ENCODE data around the gene RANGAP1. TPM values are rescaled to one million over a fixed set of nuclear protein-coding genes. Genes with fewer than 3 reads are reported as not detected.
A peak's percentile ranks its signal among the peaks of the same experiment; 100 is the strongest.

Gene RANGAP1
- total RNA-seq, 4 donors from 2014 or later: 112 to 120 (median 114) TPM

GRCh38 chr22:41238570-41239442 is 47.2 kb downstream of the RANGAP1 start:
- Histone ChIP-seq H3K27me3 (no peaks in the 10 kb centered on the region), H3K27ac (peak overlapping the region; percentile 66), H3K4me3 (peak overlapping the region; percentile 69), H3K4me1 (peaks cover 30% of the 10 kb centered on the region), H3K9me3 (no peaks in the 10 kb centered on the region), H3K36me3 (no peaks in the 10 kb centered on the region)
- DNase-seq (ENCODE audit: low spot score in 2 of 2): no peak
- WGBS: 72% methylated on average over 23 of the region's 32 CpGs
- TF ChIP-seq EP300 (IDR thresholded peaks at IDR 0.05): no peak
- TF ChIP-seq POLR2A (IDR thresholded peaks at IDR 0.05): no peak
- TF ChIP-seq, protein P1, sequence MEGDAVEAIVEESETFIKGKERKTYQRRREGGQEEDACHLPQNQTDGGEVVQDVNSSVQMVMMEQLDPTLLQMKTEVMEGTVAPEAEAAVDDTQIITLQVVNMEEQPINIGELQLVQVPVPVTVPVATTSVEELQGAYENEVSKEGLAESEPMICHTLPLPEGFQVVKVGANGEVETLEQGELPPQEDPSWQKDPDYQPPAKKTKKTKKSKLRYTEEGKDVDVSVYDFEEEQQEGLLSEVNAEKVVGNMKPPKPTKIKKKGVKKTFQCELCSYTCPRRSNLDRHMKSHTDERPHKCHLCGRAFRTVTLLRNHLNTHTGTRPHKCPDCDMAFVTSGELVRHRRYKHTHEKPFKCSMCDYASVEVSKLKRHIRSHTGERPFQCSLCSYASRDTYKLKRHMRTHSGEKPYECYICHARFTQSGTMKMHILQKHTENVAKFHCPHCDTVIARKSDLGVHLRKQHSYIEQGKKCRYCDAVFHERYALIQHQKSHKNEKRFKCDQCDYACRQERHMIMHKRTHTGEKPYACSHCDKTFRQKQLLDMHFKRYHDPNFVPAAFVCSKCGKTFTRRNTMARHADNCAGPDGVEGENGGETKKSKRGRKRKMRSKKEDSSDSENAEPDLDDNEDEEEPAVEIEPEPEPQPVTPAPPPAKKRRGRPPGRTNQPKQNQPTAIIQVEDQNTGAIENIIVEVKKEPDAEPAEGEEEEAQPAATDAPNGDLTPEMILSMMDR (IDR thresholded peaks at IDR 0.05): no peak
- TF ChIP-seq POLR2AphosphoS5 (IDR thresholded peaks at IDR 0.05): no peak

GRCh38 chr22:41237707-41238569 is 48.0 kb downstream of the RANGAP1 start:
- Histone ChIP-seq H3K27me3 (no peaks in the 10 kb centered on the region), H3K36me3 (no peaks in the 10 kb centered on the region), H3K4me1 (peaks cover 30% of the 10 kb centered on the region), H3K9me3 (no peaks in the 10 kb centered on the region), H3K4me3 (peak overlapping the region; percentile 69), H3K27ac (peak overlapping the region; percentile 66)
- WGBS: under 1% methylated on average over 45 of the region's 97 CpGs
- DNase-seq (ENCODE audit: low spot score in 2 of 2): peak in 1 of 2 donors; percentile 86
- no peak for TF ChIP-seq POLR2A (IDR thresholded peaks at IDR 0.05)
- TF ChIP-seq EP300 (IDR thresholded peaks at IDR 0.05): no peak
- TF ChIP-seq, protein P1 (IDR thresholded peaks at IDR 0.05): peak in 1 of 2 donors; percentile 64

DNA sequence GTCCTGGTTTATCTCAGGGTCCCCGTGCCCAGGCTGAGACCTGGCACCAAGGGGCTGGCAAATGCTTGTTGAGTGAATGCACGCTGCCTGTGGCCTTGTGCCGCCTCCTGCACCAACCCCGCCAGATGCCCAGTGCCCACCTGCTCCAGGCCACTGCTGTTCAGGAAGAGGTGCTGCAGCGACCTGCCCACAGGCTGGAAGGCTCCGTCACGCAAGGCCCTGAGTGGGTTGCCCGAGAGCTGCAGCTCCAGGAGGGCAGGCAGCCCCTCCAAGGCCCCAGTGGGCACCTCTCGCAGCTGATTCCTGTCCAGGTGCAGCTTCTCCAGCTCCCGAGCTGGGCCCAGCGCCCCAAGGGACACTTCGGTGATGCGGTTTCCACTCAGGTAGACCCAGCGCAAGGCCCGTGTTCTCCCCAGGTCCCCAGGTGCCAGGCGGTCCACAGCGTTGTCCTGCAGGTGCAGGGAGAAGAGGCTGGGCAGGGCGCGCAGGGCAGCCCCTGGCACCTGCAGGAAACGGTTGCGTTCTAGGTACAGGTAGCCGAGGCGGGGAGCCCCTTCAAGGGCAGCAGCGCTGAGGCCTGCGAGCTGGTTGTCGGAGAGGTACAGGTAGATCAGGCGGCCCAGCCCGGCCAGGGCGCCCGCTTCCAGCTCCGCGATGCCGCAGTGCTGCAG is 48.8 kb downstream of the RANGAP1 start:
- Histone ChIP-seq H3K4me3 (peak overlapping the region; percentile 69), H3K27ac (peak overlapping the region; percentile 66), H3K36me3 (no peaks in the 10 kb centered on the region), H3K4me1 (peaks cover 30% of the 10 kb centered on the region), H3K27me3 (no peaks in the 10 kb centered on the region), H3K9me3 (no peaks in the 10 kb centered on the region)
- TF ChIP-seq, protein P1 (IDR thresholded peaks at IDR 0.05): no peak
- DNase-seq (ENCODE audit: low spot score in 2 of 2): no peak
- 25% methylated on average over 8 of the region's 33 CpGs for WGBS

- WGBS: 89% methylated on average over 16 of the region's 19 CpGs
- H3K4me3 ChIP-seq: no peak overlapping the region
- peaks cover 30% of the 10 kb centered on the region for H3K4me1 ChIP-seq
These were observed 50.9 kb downstream of the RANGAP1 start for GRCh38 chr22:41234815-41235695.

More at GRCh38 chr22:41234815-41235695, 50.9 kb downstream of the RANGAP1 start:
- Histone ChIP-seq H3K27me3 (no peaks in the 10 kb centered on the region), H3K27ac (no peak overlapping the region), H3K36me3 (peaks cover 13% of the 10 kb centered on the region), H3K9me3 (no peaks in the 10 kb centered on the region)
- TF ChIP-seq POLR2AphosphoS5 (IDR thresholded peaks at IDR 0.05): no peak
- TF ChIP-seq POLR2A (IDR thresholded peaks at IDR 0.05): no peak
- TF ChIP-seq EP300 (IDR thresholded peaks at IDR 0.05): no peak
- TF ChIP-seq, protein P1 (IDR thresholded peaks at IDR 0.05): no peak
- DNase-seq (ENCODE audit: low spot score in 2 of 2): no peak
